HCT116 (cell line): Measurements from ENCODE around the gene PRSS33. TPM values are rescaled to one million over a fixed set of nuclear protein-coding genes. Genes with fewer than 3 reads are reported as not detected.

ENCODE experiments used
- ATAC-seq: fragments of 200-7000 bp; cut with Tn5 transposase; 2 replicates; pipeline ENCODE4 v1.9.1; 2020; ENCODE audit warnings: mild to moderate bottlenecking, moderate library complexity
- BruUV-seq: library from RNA; stranded (reverse); fragments of 400-500 nt; replicated peaks from 2 replicates; lab custom pipeline; 2021; lab: Mats Ljungman, UMichigan
- CTCF ChIA-PET: fragments of 300-600 bp; sonication (Branson Sonifier 250); formaldehyde crosslinking; loops from one replicate; lab custom pipeline; 2021; ENCODE audit warnings: antibody characterized with exemption; lab: Charles Lee
- POLR2A ChIA-PET: fragments of 300-600, 350-600 bp; sonication (Branson Sonifier 250); formaldehyde crosslinking; loops from one replicate; lab custom pipeline; 2021; ENCODE audit warnings: antibody characterized with exemption; lab: Charles Lee
- RAD21 ChIA-PET, 2 experiments: fragments of 300-600 bp; sonication (Branson Sonifier 250); formaldehyde crosslinking; loops; one replicate each; lab custom pipeline; 2023; ENCODE audit warnings: low total read pairs in 2 of 2; ENCODE audit not compliant: uncharacterized antibody in 2 of 2, unreplicated experiment in 2 of 2, low non-redundant PET in 1 of 2; lab: Charles Lee
- DNase-seq: peaks from one replicate; pipeline ENCODE4 v3.0.0-alpha.2; 2010; ENCODE audit warnings: low read depth, low spot score
- H2AFZ ChIP-seq: fragments of 200-600 bp; shearing (Covaris generic), sonication (generic); 2 replicates; pipeline ENCODE4 v1.6.1; 2017; ENCODE audit warnings: low read depth, mixed run types, mixed read lengths, antibody characterized with exemption, low read length; ENCODE audit not compliant: poor library complexity, severe bottlenecking
- H3K27ac ChIP-seq: 2 replicates; pipeline ENCODE4 v1.5.1; 2012; ENCODE audit warnings: low read depth, low read length
- H3K27me3 ChIP-seq: fragments of 200-600 bp; sonication (generic); 2 replicates; pipeline ENCODE4 v1.6.1; 2016; ENCODE audit warnings: mixed run types, low read length, mixed read lengths; ENCODE audit not compliant: insufficient read depth
- H3K36me3 ChIP-seq, 2 experiments: fragments of 200-500 bp in 1 of 2; fragments of 200-600 bp in 1 of 2; sonication (Bioruptor generic) in 1 of 2; sonication (generic) in 1 of 2; 2 replicates each; pipeline versions ENCODE4 v1.5.1 to v1.6.1; 2014 to 2016; ENCODE audit warnings: low read length in 2 of 2, inconsistent platforms in 1 of 2, mixed read lengths in 1 of 2, mixed run types in 1 of 2; ENCODE audit not compliant: insufficient read depth in 2 of 2, control insufficient read depth in 1 of 2
- H3K4me1 ChIP-seq, 2 experiments: fragments of 200-600 bp in 1 of 2; sonication (generic) in 1 of 2; 2 replicates each; pipeline versions ENCODE4 v1.5.1 to v1.6.1; 2012 to 2017; ENCODE audit warnings: low read length in 2 of 2, inconsistent platforms in 1 of 2, mild to moderate bottlenecking in 1 of 2, mixed read lengths in 1 of 2, mixed run types in 1 of 2, moderate library complexity in 1 of 2; ENCODE audit not compliant: insufficient read depth in 2 of 2, control insufficient read depth in 1 of 2
- H3K4me2 ChIP-seq: fragments of 200-600 bp; sonication (generic); 2 replicates; pipeline ENCODE4 v1.6.1; 2017; ENCODE audit warnings: mixed run types, low read length, mixed read lengths
- H3K4me3 ChIP-seq, 2 experiments: fragments of 200-600 bp in 1 of 2; sonication (generic) in 1 of 2; replicated peaks in 1 of 2; 2 replicates each; pipeline ENCODE4 v1.5.1; 2011 to 2016; ENCODE audit warnings: low read length in 2 of 2, control low read depth in 1 of 2, low read depth in 1 of 2, mild to moderate bottlenecking in 1 of 2, mixed read lengths in 1 of 2, mixed run types in 1 of 2
- H3K79me2 ChIP-seq: fragments of 200-600 bp; sonication (generic); 2 replicates; pipeline ENCODE4 v1.6.1; 2017; ENCODE audit warnings: mild to moderate bottlenecking, mixed run types, low read length, moderate library complexity, mixed read lengths; ENCODE audit not compliant: insufficient read depth
- H3K9ac ChIP-seq: fragments of 200-600 bp; sonication (generic); 2 replicates; pipeline ENCODE4 v1.6.1; 2016; ENCODE audit warnings: low read length, mixed read lengths
- H3K9me2 ChIP-seq: fragments of 200-600 bp; sonication (generic), shearing (Covaris generic); 2 replicates; pipeline ENCODE4 v1.6.1; 2017; ENCODE audit warnings: mixed run types, mild to moderate bottlenecking, moderate library complexity; ENCODE audit not compliant: insufficient read depth
- H3K9me3 ChIP-seq, 2 experiments: fragments of 200-500 bp in 1 of 2; fragments of 200-600 bp in 1 of 2; sonication (Bioruptor generic) in 1 of 2; sonication (generic) in 1 of 2; 2 replicates each; pipeline ENCODE4 v1.6.1; 2014 to 2017; ENCODE audit warnings: low read length in 2 of 2, mixed read lengths in 2 of 2, inconsistent platforms in 1 of 2, low read depth in 1 of 2, mild to moderate bottlenecking in 1 of 2, mixed run types in 1 of 2, moderate library complexity in 1 of 2; ENCODE audit not compliant: control insufficient read depth in 1 of 2, insufficient read depth in 1 of 2
- H4K20me1 ChIP-seq: fragments of 200-600 bp; sonication (generic), shearing (Covaris generic); 2 replicates; pipeline ENCODE4 v1.6.1; 2017; ENCODE audit warnings: mixed run types, mild to moderate bottlenecking, moderate library complexity; ENCODE audit not compliant: insufficient read depth
- EGR1 ChIP-seq: IDR thresholded peaks from 2 replicates; pipeline ENCODE4 v1.6.1; 2012; ENCODE audit warnings: low read depth
- EZH2 ChIP-seq: fragments of 200-600 bp; sonication (generic); IDR thresholded peaks from 2 replicates; pipeline ENCODE4 v1.6.1; 2017; ENCODE audit warnings: antibody characterized with exemption, mixed run types
- FOSL1 ChIP-seq: IDR thresholded peaks from 2 replicates; pipeline ENCODE4 v1.6.1; 2012; ENCODE audit warnings: low read depth
- JUND ChIP-seq: IDR thresholded peaks from 2 replicates; pipeline ENCODE4 v1.6.1; 2012
- POLR2A ChIP-seq: IDR thresholded peaks from 2 replicates; pipeline ENCODE4 v1.7.0; 2011; ENCODE audit warnings: borderline replicate concordance; ENCODE audit not compliant: insufficient read depth, insufficient read length; ENCODE audit errors: extremely low read depth
- RAD21 ChIP-seq: IDR thresholded peaks from 2 replicates; pipeline ENCODE4 v1.6.1; 2012; ENCODE audit warnings: low read depth, mild to moderate bottlenecking
- SRF ChIP-seq: IDR thresholded peaks from 2 replicates; pipeline ENCODE4 v1.6.1; 2012; ENCODE audit warnings: low read depth
- YY1 ChIP-seq: IDR thresholded peaks from 2 replicates; pipeline ENCODE4 v1.6.1; 2011; ENCODE audit warnings: low read length, low read depth, moderate library complexity, mild to moderate bottlenecking; ENCODE audit not compliant: insufficient replicate concordance; ENCODE audit errors: extremely low read depth
- intact Hi-C: fragments of 100-400 bp; cut with micrococcal nuclease; formaldehyde crosslinking; loops from 2 replicates; pipeline ENCODE4 v1.10.0; 2022
- total RNA-seq: library from RNA; stranded (reverse); gene quantifications from one replicate; pipeline ENCODE4 v1.2.1, GENCODE V29; 2021; ENCODE audit not compliant: unreplicated experiment
- TF ChIP-seq, protein P1 (sequence below): IDR thresholded peaks from 2 replicates; pipeline ENCODE4 v1.6.1; 2011; ENCODE audit warnings: mild to moderate bottlenecking, low read length, moderate library complexity; ENCODE audit not compliant: insufficient replicate concordance; ENCODE audit errors: extremely low read depth
- TF ChIP-seq, protein P2 (sequence below): IDR thresholded peaks from 2 replicates; pipeline ENCODE4 v1.6.1; 2012
- TF ChIP-seq, protein P3 (sequence below), 3 experiments: fragments of 200-600 bp in 1 of 3; sonication (generic) in 1 of 3; IDR thresholded peaks in 2 of 3; conservative IDR thresholded peaks in 1 of 3; 2 replicates each; pipeline ENCODE4 v1.5.1; 2012 to 2017; ENCODE audit warnings: low read depth in 2 of 3, low read length in 2 of 3, antibody characterized with exemption in 1 of 3, borderline replicate concordance in 1 of 3, control low read depth in 1 of 3, mild to moderate bottlenecking in 1 of 3, mixed read lengths in 1 of 3, mixed run types in 1 of 3, moderate library complexity in 1 of 3; ENCODE audit not compliant: insufficient read depth in 1 of 3

PRSS33 gene
- total RNA-seq, 1 experiment from 2014 or later = not detected

DNA sequence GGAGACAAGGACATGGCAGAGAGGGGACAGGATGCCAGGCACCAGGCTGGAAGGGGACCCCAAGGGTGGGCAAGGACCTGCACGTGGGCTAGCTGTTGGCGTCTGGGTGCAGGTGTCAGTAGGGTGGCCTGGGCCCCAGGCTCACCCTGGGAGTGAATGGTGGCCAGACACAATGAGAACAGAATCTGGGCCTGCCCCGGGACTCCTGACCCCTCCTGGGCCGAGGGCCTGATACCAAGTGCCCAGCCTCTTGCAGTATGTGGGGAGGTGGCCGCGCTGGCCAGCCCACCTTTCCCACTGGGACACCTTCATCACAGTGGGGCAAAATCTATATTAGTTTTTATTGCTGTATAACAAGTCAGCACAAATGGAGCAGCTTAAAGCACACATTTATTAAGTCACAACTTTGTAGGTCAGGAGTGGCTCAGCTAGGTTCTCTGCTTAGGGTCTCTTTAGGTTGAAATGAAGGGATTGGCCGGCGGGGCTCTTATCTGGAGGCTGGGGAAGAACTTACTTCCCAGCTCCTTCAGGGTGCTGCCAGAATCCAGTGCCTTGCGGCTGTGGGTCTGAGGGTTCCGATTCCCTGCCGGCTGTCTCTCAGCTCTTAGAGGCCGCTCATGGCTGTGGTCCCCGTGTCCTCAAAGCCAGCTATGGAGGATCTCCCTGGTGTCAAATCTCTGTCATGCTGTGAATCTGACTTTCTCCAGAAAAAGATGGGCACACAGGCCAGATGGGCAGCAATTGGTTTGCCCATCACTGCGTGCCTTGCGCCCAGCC lies 3.6 kb downstream of the PRSS33 start (continued):
- TF ChIP-seq JUND (no peak), EZH2 (no peak), EGR1 (no peak), YY1 (no peak), FOSL1 (no peak), RAD21 (no peak), POLR2A (no peak), SRF (no peak)
- TF ChIP-seq, protein P1, sequence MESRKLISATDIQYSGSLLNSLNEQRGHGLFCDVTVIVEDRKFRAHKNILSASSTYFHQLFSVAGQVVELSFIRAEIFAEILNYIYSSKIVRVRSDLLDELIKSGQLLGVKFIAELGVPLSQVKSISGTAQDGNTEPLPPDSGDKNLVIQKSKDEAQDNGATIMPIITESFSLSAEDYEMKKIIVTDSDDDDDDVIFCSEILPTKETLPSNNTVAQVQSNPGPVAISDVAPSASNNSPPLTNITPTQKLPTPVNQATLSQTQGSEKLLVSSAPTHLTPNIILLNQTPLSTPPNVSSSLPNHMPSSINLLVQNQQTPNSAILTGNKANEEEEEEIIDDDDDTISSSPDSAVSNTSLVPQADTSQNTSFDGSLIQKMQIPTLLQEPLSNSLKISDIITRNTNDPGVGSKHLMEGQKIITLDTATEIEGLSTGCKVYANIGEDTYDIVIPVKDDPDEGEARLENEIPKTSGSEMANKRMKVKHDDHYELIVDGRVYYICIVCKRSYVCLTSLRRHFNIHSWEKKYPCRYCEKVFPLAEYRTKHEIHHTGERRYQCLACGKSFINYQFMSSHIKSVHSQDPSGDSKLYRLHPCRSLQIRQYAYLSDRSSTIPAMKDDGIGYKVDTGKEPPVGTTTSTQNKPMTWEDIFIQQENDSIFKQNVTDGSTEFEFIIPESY = no peak
- TF ChIP-seq, protein P2, sequence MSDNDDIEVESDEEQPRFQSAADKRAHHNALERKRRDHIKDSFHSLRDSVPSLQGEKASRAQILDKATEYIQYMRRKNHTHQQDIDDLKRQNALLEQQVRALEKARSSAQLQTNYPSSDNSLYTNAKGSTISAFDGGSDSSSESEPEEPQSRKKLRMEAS = no peak

GRCh38 chr16:2782583-2783351 lies 4.6 kb downstream of the PRSS33 start:
- H3K4me3 ChIP-seq = no peak overlapping the region
- no peak overlapping the region for H3K27ac ChIP-seq
- no peaks in the 10 kb centered on the region for H3K36me3 ChIP-seq
- intact Hi-C loops = no loop called here
- H3K79me2 ChIP-seq = peaks cover 7% of the 10 kb centered on the region
- no peaks in the 10 kb centered on the region for H3K9me2 ChIP-seq
- BruUV-seq = no TSS peak
- H3K9ac ChIP-seq = no peak overlapping the region
- H4K20me1 ChIP-seq = no peaks in the 10 kb centered on the region
- H3K4me1 ChIP-seq = peaks cover 10 to 21% of the 10 kb centered on the region in 2 experiments
- RAD21 ChIA-PET = interaction anchor here in 1 of 2 experiments (1.1 kb wide), 1 partner anchor 92 kb away, joined by 10 read pairs; no protein-coding TSS in a partner anchor
- no peak for DNase-seq
- no peak overlapping the region for H3K4me2 ChIP-seq
- no peaks in the 10 kb centered on the region for H3K27me3 ChIP-seq
- TF ChIP-seq, protein P3, sequence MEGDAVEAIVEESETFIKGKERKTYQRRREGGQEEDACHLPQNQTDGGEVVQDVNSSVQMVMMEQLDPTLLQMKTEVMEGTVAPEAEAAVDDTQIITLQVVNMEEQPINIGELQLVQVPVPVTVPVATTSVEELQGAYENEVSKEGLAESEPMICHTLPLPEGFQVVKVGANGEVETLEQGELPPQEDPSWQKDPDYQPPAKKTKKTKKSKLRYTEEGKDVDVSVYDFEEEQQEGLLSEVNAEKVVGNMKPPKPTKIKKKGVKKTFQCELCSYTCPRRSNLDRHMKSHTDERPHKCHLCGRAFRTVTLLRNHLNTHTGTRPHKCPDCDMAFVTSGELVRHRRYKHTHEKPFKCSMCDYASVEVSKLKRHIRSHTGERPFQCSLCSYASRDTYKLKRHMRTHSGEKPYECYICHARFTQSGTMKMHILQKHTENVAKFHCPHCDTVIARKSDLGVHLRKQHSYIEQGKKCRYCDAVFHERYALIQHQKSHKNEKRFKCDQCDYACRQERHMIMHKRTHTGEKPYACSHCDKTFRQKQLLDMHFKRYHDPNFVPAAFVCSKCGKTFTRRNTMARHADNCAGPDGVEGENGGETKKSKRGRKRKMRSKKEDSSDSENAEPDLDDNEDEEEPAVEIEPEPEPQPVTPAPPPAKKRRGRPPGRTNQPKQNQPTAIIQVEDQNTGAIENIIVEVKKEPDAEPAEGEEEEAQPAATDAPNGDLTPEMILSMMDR (IDR thresholded peaks at IDR 0.05 in 2 of 3, conservative IDR thresholded peaks at IDR 0.05 in 1 of 3; ENCODE audit: borderline replicate concordance in 1 of 3, insufficient read depth in 1 of 3, low read depth in 2 of 3, low read length in 2 of 3) = peak in 2 of 3 experiments; percentile 15; a peak in 2 of 6 replicates
- TF ChIP-seq SRF = no peak
- TF ChIP-seq, all 23 proteins: peak for 1
- H3K9me3 ChIP-seq = no peaks in the 10 kb centered on the region
- ChIA-PET CTCF (no interaction called here), POLR2A (no interaction called here)
- peak; percentile 49; the same call in 1 of the 2 replicates for ATAC-seq
- no peak overlapping the region for H2AFZ ChIP-seq
